ENCODE results near the gene CMPK2.

CMPK2 gene

GRCh38 chr2:6865346-6866274, at the start of gene CMPK2:
CMPK2 (minus strand) TSS chr2:6865907; CDS start chr2:6865696, 211 bp downstream.
- Histone ChIP-seq H3K79me2 (ENCODE audit: insufficient read depth, low read depth) (no peaks in the 10 kb centered on the region), H3K9ac (no peak within 1 kb of the TSS; the same call in 1 of the 2 replicates), H3K36me3 (ENCODE audit: insufficient read depth) (no peaks in the 10 kb centered on the region), H3K4me2 (peak within 1 kb of the TSS; percentile 53), H2AFZ (ENCODE audit: low read depth) (peak within 1 kb of the TSS; percentile 74), H3K27ac (no peak within 1 kb of the TSS), H3K27me3 (ENCODE audit: insufficient read depth, low read depth) (no peaks in the 10 kb centered on the region), H3K4me3 (IDR thresholded peaks at IDR 0.05; ENCODE audit: insufficient read depth, low read depth, low read length) (peak within 1 kb of the TSS; percentile 78), H4K20me1 (ENCODE audit: insufficient read depth) (no peaks in the 10 kb centered on the region), H3K4me1 (ENCODE audit: low read depth, poor library complexity, severe bottlenecking) (peaks cover 9% of the 10 kb centered on the region)
- no peak for TF ChIP-seq CTCF (conservative IDR thresholded peaks at IDR 0.05; ENCODE audit: low read depth, low read length)

GRCh38 chr2:6915399-6915798, 49.7 kb upstream of the CMPK2 start:
- Histone ChIP-seq H3K4me1 (ENCODE audit: low read depth, poor library complexity, severe bottlenecking) (peaks cover 8% of the 10 kb centered on the region), H3K4me2 (no peak overlapping the region), H3K79me2 (ENCODE audit: insufficient read depth, low read depth) (no peaks in the 10 kb centered on the region), H3K4me3 (IDR thresholded peaks at IDR 0.05; ENCODE audit: insufficient read depth, low read depth, low read length) (no peak overlapping the region), H3K27me3 (ENCODE audit: insufficient read depth, low read depth) (no peaks in the 10 kb centered on the region), H4K20me1 (ENCODE audit: insufficient read depth) (no peaks in the 10 kb centered on the region), H2AFZ (ENCODE audit: low read depth) (no peak overlapping the region), H3K27ac (no peak overlapping the region), H3K9ac (no peak overlapping the region), H3K36me3 (ENCODE audit: insufficient read depth) (no peaks in the 10 kb centered on the region)
- TF ChIP-seq CTCF (conservative IDR thresholded peaks at IDR 0.05; ENCODE audit: low read depth, low read length), result no peak

GRCh38 chr2:6914828-6915227, 49.1 kb upstream of the CMPK2 start:
- H3K79me2 ChIP-seq (ENCODE audit: insufficient read depth, low read depth), result no peaks in the 10 kb centered on the region
- no peak overlapping the region for H3K9ac ChIP-seq
- H2AFZ ChIP-seq (ENCODE audit: low read depth), result no peak overlapping the region
- H3K27me3 ChIP-seq (ENCODE audit: insufficient read depth, low read depth), result no peaks in the 10 kb centered on the region
- no peak overlapping the region for H3K4me2 ChIP-seq
- no peaks in the 10 kb centered on the region for H4K20me1 ChIP-seq (ENCODE audit: insufficient read depth)
- H3K27ac ChIP-seq, result no peak overlapping the region
- TF ChIP-seq CTCF (conservative IDR thresholded peaks at IDR 0.05; ENCODE audit: low read depth, low read length), result no peak
- no peak overlapping the region for H3K4me3 ChIP-seq (IDR thresholded peaks at IDR 0.05; ENCODE audit: insufficient read depth, low read depth, low read length)
- peaks cover 14% of the 10 kb centered on the region for H3K4me1 ChIP-seq (ENCODE audit: low read depth, poor library complexity, severe bottlenecking)
- no peaks in the 10 kb centered on the region for H3K36me3 ChIP-seq (ENCODE audit: insufficient read depth)

GRCh38 chr2:6913415-6914157, 47.9 kb upstream of the CMPK2 start:
- Histone ChIP-seq H3K27ac (no peak overlapping the region), H2AFZ (ENCODE audit: low read depth) (no peak overlapping the region), H3K4me1 (ENCODE audit: low read depth, poor library complexity, severe bottlenecking) (peaks cover 26% of the 10 kb centered on the region), H3K36me3 (ENCODE audit: insufficient read depth) (no peaks in the 10 kb centered on the region), H3K4me2 (no peak overlapping the region), H3K9ac (no peak overlapping the region), H3K4me3 (IDR thresholded peaks at IDR 0.05; ENCODE audit: insufficient read depth, low read depth, low read length) (no peak overlapping the region), H3K27me3 (ENCODE audit: insufficient read depth, low read depth) (no peaks in the 10 kb centered on the region), H3K79me2 (ENCODE audit: insufficient read depth, low read depth) (no peaks in the 10 kb centered on the region), H4K20me1 (ENCODE audit: insufficient read depth) (no peaks in the 10 kb centered on the region)
- TF ChIP-seq CTCF (conservative IDR thresholded peaks at IDR 0.05; ENCODE audit: low read depth, low read length), result no peak
